GM19397 (cell line): ENCODE measurements around the gene CEACAM5.
"Not testable (repeated sequence)": the region's sequence is repeated elsewhere in the genome, so short reads cannot be mapped to it uniquely, and the experiment has no call there.

Source experiments
- ATAC-seq: cut with Tn5 transposase; IDR thresholded peaks from one replicate; pipeline ENCODE4 v1.9.1; 2021; ENCODE audit warnings: mild to moderate bottlenecking, moderate library complexity; ENCODE audit not compliant: unreplicated experiment

The CEACAM5 gene

DNA sequence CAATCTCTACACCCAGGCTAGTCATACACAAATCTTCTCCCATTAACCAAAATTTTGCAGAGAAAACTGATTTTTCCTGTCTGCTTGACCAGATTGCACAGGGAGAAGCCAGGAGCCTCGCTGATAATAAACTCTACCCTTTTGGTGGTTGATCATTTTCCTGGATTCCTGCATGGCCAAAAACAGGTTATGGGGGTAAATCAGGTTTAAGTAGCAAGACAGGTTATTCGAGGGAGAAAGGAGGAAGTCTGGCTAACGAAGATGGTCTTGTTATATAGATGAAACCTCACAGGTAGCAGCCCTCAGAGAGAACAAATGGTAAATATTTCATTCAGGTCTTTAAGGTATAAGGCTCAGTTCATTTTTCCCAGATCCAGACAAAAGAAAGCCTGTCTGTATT is 30.9 kb downstream of the CEACAM5 start:
- ATAC-seq: no peak

DNA sequence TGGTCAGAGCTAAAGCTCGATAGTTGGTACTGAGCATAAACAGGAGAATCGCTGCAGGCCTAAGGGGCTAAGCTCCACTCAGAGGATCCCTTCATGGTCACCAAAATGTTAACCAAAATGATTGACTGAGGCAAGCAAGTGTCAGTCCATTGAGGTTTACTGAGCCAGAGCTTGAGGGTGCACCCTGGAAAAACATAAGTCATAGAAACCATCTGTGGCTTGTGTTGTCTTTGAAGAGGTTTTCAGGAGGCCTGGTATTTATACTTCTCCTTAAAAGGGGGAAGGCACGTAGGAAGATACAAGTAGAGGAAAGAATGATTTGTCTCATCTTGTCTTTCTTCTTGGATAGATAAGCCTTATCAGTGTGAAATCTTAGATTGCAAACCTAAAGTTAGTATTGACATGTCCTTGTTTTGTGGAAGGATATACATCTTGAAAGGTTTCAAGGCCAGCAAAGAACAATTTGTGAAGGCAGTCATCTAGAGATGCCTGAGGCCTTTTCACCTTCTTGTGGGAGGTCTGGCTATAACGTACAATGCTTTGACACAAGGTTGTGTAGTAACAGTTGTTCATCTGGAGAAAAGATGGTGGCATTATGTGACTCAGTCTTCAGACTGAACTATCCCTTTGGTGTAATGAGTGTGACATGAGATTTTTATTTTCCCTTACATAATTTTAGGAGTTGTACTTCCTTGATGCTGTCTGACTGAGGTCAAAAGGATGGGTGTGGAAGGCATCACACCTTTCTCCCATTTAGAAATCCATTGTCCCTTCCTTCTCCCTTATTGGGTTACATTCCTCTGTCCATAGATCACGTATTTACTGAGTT is 32.2 kb downstream of the CEACAM5 start:
- no peak for ATAC-seq

DNA sequence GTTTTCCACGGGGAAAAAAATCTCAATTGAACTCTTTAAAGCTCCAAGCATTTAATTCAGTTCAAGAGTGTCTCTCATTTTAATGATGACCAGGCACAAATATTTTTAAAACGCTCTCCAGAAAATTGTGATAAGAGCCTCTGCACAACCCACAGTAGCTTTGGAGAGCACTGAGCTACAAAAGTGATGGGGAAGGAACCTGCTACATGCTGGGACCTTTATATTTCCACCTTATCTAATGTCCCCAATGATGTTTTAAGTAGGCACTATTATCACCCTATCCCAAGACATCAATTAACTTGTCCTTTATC is 32.8 kb downstream of the CEACAM5 start:
- ATAC-seq: no peak

DNA sequence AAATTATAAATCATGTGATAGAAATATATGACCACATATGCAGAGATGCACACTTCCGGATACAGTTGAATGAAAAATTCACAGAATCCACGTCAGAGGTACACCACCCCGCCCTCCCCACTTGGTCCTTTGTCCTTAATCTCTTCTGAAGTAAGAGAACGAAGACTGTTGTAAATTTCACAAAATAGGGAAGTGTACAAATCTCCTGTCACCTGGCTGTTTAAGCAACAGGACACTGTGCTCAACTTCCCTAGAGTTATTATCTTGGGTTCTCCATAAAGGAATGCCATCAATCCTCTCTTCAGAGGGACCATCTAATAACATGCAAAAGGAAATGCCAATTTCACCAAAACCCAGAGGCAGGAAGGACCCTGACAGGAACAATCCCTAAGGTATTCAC is 36.4 kb downstream of the CEACAM5 start:
- ATAC-seq: no peak

DNA sequence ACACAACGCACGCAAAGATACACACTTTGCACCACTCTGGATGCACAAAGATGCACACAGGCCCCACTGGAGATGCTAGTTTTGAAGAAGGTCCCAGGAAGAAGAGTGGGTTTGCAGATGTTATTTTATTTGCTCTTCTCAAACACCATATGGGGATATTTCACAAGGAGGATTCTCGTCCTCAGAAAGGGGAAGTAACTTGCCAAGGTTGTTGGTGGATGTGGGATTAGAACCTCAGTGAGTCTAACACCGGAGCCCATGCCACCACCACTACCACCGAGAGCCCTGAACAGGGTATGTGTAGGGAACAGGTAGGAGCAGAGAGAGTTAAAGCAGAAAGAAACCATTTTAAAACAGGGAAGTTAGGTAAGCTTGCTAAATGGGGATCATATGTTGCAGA is 37.3 kb downstream of the CEACAM5 start:
- ATAC-seq: no peak

DNA sequence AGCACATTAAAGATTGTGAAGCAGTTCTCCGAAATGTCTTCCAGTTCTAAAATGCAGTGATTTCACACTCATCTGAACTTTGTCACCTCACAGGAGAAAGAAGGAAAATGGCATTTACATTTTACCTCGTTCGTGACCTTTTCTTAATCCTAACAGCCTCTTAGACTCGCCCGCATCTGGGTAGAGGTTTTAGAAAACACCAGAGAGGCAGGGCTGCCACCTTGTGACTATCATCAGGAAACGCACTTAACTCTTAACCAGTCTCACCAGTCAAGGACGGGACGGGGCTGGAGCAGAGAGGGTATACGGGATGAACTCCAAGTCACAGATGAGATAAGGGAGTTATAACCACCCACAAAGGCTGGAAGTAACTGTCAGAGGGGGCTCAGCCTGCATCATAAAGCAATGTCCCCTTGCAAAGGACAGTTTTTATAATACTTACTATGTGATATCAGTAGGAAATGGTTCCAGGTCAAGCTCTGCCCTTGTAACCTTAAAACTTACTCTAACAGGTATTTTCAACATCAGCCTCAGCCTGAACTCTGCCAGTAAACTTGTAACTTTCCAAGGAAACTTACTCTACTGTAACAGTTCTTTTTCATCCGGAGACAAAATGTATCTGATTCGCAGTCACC is 38.3 kb downstream of the CEACAM5 start:
- ATAC-seq: no peak

DNA sequence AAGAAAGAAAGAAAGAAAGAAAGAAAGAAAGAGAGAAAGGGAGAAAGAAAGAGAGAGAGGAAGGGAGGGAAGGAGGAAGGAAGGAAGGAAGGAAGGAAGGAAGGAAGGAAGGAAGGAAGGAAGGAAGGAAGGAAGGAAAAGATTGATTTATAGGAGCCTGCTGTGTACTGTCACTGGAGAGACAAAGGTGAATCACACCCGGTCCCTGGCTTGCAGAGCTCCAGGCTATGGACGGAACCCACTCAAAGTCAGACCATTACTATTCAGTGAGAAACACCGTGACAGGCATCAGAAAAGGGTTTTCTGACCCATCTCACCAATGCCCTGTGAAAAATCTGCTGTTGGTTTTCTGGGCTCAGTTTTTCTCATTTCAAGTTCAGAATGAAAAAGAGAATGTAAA is 39.6 kb downstream of the CEACAM5 start:
- ATAC-seq: no peak

DNA sequence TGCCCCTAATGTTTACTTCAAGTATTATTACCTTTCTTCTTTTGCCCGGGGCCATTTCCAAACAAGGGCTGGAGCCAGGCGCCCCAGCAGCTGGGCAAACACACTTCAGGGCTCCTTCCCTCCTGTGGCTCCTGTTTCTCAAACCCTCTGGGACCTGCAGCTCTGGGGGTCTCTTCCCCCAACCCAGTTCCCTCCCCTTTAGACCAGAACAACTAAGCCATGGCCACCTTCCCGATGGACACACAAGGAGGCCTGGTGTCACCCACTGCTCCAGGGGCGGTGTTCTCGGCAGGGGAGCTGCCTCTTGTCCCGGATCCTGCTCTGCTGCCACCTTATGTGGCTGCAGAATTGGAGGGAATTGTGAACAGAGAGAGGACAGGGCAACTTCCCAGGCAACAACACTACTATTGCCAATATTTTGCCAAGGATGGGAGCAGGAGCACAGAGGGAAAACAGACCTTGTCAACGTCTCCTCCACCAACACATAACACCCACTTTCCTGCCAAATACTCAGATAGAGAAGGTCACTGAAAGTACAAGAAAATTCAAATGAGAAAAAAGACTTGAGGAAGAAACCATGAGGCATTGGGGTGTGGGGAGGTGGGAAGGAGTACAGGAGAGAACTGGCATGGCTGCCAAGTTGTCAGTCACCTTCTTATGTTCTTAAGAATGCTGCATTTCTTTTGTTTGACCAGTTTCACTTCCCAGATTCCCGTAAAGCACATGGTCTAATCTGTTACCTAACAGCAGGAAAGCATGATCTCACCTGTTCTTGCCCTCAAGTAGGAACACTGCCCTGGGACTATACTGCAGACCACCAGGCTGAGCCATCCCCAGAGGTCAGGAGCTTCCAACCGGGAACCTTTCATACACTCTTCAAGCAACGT is 42.1 kb downstream of the CEACAM5 start:
- not testable (repeated sequence) for ATAC-seq

DNA sequence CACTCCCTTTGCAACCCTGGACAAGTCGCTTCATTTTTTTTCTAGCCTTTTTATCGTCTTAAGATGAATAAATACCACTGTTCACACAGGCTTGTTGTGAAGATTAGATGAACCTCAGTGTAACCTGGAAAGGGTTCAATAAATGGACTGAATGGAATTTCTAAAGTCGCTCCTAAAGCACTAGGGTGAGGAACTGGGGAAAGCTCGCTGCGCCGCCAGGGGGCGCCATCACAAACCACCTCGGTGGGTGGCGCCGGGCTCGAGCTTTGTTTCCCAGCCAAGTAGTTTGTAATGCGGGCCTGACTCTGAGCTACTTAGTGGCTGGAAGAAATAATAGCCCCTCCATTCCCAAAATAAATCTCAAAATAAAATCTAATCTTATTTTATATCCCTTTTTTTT is 44.7 kb downstream of the CEACAM5 start:
- ATAC-seq: no peak

DNA sequence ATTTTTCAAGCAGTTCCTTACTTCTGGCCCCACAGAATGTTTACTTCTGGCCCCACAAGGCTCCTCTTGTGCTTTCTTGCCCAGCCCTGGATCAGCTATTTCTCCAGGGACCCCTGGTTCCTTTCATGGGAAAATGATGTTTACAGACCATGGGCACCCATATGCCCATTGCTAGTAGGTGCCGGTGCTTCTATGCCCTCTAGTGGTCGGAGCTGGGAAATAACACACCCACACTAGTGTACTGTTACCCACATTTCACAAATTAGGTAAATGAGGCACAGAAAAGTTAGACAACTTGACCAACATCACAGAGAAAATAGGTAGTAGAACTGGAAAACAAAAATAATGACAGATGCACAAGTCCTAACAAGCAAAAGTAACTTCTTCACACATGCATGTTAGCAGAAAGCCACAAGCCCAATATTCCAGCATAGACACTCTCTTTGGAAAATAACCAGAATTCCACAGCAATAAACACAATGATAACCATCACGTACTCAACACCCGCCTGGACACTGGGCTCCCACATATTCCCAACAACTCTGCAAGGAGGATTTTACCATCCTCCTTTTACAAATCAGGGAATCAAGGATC is 45.6 kb downstream of the CEACAM5 start:
- no peak for ATAC-seq

DNA sequence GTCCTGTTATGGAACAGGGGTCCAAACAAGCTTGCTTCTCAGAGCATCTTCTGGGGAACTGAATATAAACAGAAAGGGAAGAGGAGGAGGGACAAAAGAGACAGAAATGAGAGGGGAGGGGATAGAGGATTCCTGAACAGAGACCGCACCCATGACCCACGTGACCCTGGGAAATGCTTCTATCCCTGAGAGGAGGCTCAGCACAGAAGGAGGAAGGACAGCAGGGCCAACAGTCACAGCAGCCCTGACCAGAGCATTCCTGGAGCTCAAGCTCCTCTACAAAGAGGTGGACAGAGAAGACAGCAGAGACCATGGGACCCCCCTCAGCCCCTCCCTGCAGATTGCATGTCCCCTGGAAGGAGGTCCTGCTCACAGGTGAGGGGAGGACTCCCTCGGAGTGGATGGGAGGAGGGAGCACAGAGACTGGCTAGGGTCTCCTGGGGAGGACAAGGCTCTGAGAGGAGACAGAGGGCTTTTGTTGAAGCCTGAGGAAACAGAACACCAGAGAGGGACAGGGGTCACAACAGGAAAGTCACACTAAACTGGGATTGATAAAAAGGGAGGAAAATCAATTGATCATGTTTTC is 47.0 kb downstream of the CEACAM5 start, which contains the start of gene CEACAM6:
CEACAM6 (plus strand) TSS at position 203 of the 586 bp plus-strand sequence; CDS start at position 312, 109 bp downstream.
- ATAC-seq: no peak

DNA sequence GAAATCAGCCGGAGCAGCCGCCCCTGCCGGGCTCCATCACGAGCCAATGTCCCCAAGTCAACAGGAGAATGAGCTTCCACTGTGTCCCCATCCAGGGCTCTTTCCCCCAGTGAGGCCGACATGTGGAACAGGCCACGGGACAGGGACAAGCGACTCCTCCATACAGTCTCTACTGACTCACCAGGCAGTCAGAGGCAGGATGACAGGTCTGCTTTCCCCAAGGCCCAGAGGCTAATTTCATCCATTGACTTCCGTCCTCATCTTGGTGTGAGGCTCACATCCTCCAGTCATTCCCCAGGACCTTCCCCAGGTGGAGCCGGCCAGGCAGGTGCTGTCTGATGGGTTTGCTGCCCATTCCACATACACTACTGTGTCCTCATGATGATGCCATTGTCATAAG is 50.4 kb downstream of the CEACAM5 start:
- ATAC-seq: no peak

DNA sequence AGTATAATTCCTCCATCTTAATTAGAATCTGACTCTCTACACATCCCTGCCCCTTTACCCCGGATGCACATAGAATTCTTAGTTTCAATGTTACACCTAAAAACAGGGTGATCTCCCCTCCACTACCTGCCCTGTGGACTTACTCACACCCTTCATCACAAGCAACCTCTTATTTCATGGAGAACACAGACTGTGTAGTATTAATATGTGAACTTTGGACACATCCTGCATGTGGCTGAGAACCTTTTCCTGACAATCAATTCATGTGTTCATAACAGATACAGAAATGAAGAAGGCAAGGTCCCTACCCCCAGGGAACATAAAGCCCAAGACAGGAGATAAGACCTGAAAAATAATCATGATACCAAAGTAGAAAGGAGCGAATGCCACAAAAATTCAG is 58.7 kb downstream of the CEACAM5 start:
- ATAC-seq: no peak

DNA sequence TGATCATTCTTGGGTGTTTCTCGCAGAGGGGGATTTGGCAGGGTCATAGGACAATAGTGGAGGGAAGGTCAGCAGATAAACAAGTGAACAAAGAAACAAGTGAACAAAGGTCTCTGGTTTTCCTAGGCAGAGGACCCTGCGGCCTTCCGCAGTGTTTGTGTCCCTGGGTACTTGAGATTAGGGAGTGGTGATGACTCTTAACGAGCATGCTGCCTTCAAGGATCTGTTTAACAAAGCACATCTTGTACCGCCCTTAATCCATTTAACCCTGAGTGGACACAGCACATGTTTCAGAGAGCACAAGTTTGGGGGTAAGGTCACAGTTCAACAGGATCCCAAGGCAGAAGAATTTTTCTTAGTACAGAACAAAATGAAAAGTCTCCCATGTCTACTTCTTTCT is 59.7 kb downstream of the CEACAM5 start:
- ATAC-seq: not testable (repeated sequence)

DNA sequence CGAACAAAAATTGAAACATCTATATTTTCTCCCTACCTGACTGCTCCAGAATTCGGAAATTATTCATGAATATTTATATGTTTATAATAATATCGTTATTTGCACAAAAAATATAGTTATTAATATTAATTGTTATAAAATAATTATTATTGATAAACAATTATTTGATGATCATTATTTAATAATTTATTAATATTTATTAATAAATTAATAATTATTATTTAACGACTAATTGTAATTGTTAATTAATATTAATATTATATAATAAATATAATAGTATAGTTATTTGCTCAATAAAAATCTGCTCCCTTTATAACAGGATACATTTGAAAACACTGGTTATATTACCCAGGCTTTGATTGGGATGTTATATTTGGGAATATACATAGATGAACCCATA is 61.2 kb downstream of the CEACAM5 start:
- no peak for ATAC-seq

DNA sequence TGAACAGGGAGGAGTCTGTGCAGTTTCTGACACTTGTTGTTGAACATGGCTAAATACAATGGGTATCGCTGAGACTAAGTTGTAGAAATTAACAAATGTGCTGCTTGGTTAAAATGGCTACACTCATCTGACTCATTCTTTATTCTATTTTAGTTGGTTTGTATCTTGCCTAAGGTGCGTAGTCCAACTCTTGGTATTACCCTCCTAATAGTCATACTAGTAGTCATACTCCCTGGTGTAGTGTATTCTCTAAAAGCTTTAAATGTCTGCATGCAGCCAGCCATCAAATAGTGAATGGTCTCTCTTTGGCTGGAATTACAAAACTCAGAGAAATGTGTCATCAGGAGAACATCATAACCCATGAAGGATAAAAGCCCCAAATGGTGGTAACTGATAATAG is 63.0 kb downstream of the CEACAM5 start:
- no peak for ATAC-seq

DNA sequence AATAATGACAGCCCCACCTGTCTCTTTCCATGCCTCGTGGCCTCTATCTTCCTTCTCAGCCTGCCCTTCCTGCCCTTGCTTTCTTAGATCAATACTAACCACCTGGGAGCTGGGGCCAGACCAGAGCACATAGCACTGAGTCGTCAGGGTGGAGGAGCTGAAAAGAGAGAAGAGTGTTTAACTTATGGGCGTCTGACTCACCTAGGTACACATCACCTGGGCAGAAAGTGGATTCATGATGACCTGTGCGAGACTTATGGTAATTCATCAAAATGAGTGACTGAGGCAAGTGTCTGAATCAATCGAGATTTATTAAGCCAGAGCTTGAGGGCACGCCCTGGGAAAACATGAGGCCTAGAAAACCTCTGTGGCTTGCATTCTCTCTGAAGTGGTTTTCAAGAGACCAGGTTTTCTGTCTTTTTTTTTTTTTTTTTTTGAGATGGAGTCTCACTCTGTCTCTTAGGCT is 66.1 kb downstream of the CEACAM5 start:
- ATAC-seq: no peak

DNA sequence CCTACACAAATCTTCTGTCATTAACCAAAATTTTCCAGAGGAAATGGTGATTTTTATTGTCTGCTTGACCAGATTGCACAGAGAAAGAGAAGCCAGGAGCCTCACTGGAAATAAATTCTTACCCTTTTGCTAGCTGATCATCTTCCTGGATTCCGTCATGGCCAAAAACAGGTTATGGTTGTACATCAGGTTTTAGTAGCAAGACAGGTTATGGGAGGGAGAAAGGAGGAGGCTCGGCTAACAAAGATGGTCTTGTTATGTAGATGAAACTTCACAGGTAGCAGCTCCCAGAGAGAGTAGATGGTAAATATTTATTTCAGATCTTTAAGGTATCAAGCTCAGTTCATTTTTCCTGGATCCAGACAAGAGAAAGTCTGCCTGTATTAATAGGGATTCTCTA is 68.3 kb downstream of the CEACAM5 start:
- ATAC-seq: no peak
